Left ventricle myocardium superior (tissue), 1 donor: ENCODE data around the gene IRF4. TPM values are rescaled to one million over a fixed set of nuclear protein-coding genes. Genes with fewer than 3 reads are reported as not detected.
A peak's percentile ranks its signal among the peaks of the same experiment; 100 is the strongest.
"Not testable (repeated sequence)": the region's sequence is repeated elsewhere in the genome, so short reads cannot be mapped to it uniquely, and the experiment has no call there.

Experiments
- ATAC-seq: fragments of 200-7000 bp; cut with Tn5 transposase; one replicate; pipeline ENCODE4 v1.9.1; 2020; ENCODE audit warnings: mild to moderate bottlenecking, moderate library complexity
- DNase-seq: peaks from one replicate; pipeline ENCODE4 v3.0.0-alpha.2; 2020
- intact Hi-C: fragments of 100-400 bp; cut with micrococcal nuclease; formaldehyde crosslinking; loops from one replicate; pipeline ENCODE4 v1.11.0; 2022
- total RNA-seq: library from RNA; stranded (reverse); fragmentation: NEBNext Ultra II Directional; extraction: Animal tissue kit (Norgen Biotek cat#: 25700); gene quantifications from one replicate; pipeline ENCODE4 v1.2.1, GENCODE V29; 2021
- donor health status: DM: no; HTN: yes; CAD: no; lungs with severe emphysema.

Gene IRF4
- total RNA-seq, 1 donor from 2014 or later: 0.32 TPM

GRCh38 chr6:404685-405423, 13.3 kb downstream of the IRF4 start:
- ATAC-seq (no peak), DNase-seq (no peak)
- intact Hi-C loops: no loop called here

DNA sequence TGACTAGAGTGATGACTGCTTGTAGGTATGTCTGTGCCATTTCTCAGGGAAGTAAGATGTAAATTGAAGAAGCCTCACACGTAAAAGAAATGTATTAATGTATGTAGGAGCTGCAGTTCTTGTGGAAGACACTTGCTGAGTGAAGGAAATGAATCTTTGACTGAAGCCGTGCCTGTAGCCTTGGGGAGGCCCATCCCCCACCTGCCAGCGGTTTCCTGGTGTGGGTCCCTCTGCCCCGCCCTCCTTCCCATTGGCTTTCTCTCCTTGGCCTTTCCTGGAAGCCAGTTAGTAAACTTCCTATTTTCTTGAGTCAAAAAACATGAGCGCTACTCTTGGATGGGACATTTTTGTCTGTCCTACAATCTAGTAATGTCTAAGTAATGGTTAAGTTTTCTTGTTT, 16.6 kb downstream of the IRF4 start:
- intact Hi-C loops: no loop called here
- DNase-seq (no peak), ATAC-seq (peak; percentile 14)

- DNase-seq (peak; percentile 63), ATAC-seq (peak; percentile 96)
- intact Hi-C loops: no loop called here
Measured at GRCh38 chr6:408599-409102, 17.1 kb downstream of the IRF4 start.

DNA sequence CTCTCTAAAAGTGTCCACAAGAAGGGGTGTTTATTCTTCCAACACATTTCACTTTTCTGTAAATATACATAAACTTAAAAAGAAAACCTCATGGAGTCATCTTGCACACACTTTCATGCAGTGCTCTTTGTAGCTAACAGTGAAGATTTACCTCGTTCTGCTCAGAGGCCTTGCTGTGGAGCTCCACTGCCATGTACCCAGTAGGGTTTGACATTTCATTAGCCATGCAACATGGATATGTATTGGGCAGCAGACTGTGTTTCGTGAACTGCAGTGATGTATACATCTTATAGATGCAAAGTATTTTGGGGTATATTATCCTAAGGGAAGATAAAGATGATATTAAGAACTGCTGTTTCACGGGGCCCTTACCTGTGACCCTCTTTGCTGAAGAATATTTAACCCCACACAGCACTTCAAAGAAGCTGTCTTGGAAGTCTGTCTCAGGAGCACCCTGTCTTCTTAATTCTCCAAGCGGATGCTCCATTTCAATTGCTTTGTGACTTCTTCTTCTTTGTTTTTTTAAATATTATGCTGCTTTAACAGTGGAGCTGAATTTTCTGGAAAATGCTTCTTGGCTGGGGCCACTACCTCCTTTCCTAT, 17.9 kb downstream of the IRF4 start:
- ATAC-seq (no peak), DNase-seq (no peak)
- intact Hi-C loops: no loop called here

- no peak for ATAC-seq
- no peak for DNase-seq
- intact Hi-C loops: no loop called here
Measured at GRCh38 chr6:410555-411395, 19.2 kb downstream of the IRF4 start.

GRCh38 chr6:411402-412145, 20.0 kb downstream of the IRF4 start:
- ATAC-seq: no peak
- intact Hi-C loops: no loop called here
- DNase-seq: no peak

DNA sequence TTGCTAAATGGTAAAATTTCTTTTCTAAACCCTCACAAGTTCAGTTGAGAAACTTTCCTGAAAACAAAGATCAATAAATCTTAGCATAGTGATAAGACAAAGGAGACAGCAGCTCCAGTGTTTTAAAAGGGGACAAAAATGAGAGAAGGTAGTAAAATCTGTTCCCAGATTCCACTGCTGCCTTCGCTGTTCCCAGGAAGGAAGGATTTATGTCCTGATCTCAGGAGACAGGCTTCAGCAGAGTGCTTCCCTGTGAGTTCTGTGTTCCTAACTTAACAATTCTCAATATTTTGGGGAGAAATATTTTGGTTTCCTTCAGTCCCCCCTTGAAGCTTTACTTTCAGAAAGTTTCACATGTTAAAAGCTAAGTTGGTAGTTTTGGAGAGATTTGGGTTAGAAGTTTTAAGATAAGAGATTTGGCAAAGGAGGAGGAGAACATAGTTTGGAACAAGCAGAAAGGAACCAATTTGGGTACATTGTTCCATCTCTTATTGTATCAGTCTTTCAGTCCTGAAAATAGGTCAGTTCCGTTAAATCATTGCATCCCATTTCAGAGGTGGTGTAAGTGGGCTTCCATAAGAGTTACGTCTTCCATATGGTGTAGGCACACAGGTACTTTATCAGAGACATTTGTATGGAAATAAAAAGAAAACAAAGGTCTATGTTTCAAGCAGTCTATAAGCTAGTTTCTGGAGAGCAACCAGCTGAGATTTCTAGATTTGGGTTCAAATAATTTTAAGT, 20.8 kb downstream of the IRF4 start:
- no peak for ATAC-seq
- no peak for DNase-seq
- intact Hi-C loops: no loop called here

DNA sequence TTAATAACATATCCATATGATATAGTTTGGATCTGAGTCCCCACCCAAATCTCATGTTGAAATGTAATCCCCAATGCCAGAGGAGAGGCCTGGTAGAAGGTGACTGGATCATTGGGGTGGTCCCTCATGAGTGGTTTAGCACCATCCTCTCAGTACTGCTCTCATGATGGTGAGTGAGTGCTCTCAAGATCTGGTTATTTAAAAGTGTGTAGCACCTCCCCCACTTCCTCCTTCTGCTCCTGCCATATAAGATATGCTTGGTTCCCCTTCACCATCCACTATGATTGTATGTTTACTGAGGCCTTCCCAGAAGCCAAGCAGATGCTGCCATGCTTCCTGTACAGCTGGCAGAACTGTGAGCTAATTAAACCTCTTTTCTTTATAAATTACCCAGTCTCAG, 22.9 kb downstream of the IRF4 start:
- intact Hi-C loops: no loop called here
- ATAC-seq (no peak), DNase-seq (no peak)

DNA sequence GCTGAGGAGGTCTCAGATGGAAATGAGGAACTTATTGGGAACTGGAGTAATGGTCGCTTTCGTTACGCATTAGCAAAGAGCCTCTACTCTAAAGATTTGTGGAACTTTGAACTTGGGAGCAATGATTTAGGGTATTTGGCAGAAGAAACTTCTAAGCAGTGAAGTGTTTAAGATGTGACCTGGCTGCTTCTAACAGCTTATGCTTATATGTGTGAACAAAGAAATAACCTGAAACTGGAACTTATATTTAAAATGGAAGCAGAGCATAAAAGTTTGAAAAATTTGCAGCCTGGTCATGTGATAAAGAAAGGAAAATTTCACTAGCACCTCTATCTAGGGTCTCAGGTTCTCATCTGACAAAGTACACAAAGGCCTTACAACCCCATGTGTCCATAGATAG, 23.5 kb downstream of the IRF4 start:
- no peak for ATAC-seq
- no peak for DNase-seq
- intact Hi-C loops: no loop called here

- intact Hi-C loops: no loop called here
- ATAC-seq (no peak), DNase-seq (no peak)
Measured at GRCh38 chr6:421211-421610, 29.7 kb downstream of the IRF4 start.

DNA sequence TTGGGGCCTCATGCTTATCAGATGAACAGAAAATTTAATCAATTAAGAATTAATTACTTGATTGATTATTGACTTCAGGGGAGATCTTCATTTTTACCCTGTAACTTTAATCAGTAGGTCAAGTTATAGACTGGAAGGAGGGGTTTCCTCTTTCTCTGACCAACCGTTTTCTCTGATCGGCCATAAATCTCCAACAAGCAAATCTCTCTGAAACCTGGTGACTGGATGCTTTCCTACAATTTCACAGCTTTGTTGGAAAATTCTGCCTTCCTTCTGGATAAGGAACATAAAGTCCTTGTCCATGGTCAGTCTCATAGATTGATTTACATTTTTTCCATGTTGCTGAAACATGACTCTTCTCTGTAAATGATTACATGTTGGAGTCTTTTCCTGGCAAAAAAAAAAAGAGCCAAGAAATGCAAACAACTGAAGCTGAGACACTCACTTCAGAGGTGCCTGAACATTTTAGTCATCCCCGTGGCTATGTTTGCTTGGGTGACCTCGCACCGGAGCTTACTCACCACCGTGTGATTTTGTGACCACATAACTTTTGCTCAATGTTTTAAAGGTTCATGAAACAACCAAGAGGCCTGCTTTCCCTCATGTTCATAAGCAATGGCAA, 31.0 kb downstream of the IRF4 start:
- ATAC-seq (no peak), DNase-seq (no peak)
- intact Hi-C loops: no loop called here

GRCh38 chr6:423055-423798, 31.7 kb downstream of the IRF4 start:
- ATAC-seq: no peak
- intact Hi-C loops: no loop called here
- DNase-seq: no peak

DNA sequence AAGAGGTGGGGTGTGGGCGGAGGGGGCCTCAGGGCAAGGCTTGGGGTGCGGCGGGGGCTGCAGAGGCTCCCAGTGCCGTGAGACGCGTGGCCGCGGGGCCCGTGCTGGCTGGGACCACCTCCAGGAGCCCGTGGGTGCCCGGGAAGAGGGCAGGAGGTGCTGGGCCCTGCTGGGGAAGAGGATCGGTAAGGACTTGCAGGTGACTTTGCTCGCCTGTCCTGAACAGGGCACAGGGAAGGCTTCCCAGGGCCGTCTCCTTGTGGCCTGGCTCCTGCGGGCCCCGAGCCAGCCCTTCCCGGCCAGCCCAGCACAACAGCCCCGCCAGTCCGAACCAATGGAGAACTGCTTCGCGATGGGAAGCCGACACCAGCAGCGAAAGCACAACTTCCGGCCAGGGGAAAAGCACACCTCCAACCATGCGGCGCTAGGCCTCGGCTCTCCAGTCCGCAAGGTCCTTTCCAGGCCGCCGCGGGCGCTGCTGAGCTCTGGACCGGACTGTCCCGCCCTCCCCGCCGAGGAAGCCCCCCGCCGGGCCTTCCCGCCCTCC, 32.3 kb downstream of the IRF4 start:
- intact Hi-C loops: no loop called here
- no peak for ATAC-seq
- DNase-seq: no peak

- DNase-seq (no peak), ATAC-seq (no peak)
- intact Hi-C loops: no loop called here
Measured at GRCh38 chr6:424741-425417, 33.3 kb downstream of the IRF4 start.

GRCh38 chr6:425418-425788, 33.9 kb downstream of the IRF4 start:
- ATAC-seq, DNase-seq, intact Hi-C loops: not testable (repeated sequence)

DNA sequence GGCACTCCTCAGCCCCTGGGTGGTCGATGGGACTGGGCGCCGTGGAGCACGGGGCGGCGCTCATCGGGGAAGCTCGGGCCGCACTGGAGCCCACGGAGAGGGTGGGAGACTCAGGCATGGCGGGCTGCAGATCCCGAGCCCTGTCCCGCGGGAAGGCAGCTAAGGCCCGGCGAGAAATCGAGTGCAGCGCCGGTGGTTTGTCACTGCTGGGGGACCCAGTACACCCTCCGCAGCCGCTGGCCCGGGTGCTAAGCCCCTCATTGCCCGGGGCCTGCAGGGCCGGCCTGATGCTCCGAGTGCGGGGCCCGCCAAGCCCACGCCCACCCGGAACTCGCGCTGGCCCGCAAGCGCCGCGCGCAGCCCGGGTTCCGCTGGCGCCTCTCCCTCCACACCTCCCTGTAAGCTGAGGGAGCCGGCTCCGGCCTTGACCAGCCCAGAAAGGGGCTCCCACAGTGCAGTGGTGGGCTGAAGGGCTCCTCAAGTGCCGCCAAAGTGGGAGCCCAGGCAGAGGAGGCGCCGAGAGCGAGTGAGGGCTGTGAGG, 34.7 kb downstream of the IRF4 start:
- not testable (repeated sequence) for DNase-seq, ATAC-seq

More for the DNA sequence above, 34.7 kb downstream of the IRF4 start:
- intact Hi-C loops: not testable (repeated sequence)
